ENCODE results near the gene HBE1. TPM values are rescaled to one million over a fixed set of nuclear protein-coding genes. Genes with fewer than 3 reads are reported as not detected.

HBE1 gene
- total RNA-seq, 2 donors from 2014 or later, result not detected

DNA sequence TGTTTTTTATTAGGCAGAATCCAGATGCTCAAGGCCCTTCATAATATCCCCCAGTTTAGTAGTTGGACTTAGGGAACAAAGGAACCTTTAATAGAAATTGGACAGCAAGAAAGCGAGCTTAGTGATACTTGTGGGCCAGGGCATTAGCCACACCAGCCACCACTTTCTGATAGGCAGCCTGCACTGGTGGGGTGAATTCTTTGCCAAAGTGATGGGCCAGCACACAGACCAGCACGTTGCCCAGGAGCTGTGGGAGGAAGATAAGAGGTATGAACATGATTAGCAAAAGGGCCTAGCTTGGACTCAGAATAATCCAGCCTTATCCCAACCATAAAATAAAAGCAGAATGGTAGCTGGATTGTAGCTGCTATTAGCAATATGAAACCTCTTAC lies 44.3 kb downstream of the HBE1 start:
- Histone ChIP-seq H3K4me1 (no peaks in the 10 kb centered on the region), H3K36me3 (replicated peaks in 1 of 2; ENCODE audit: insufficient read depth in 1 of 2, low read depth in 2 of 2) (no peaks in the 10 kb centered on the region), H3K27ac (no peak overlapping the region), H3K4me3 (no peak overlapping the region), H3K9me3 (no peaks in the 10 kb centered on the region), H3K27me3 (no peaks in the 10 kb centered on the region)
- ATAC-seq (no peak), DNase-seq (no peak)
- intact Hi-C loops (cut with DNase I), result no loop called here
- WGBS, 2 donors, result 54 to 64% methylated on average over 2 of the region's 2 CpGs
- TF ChIP-seq, protein P1, sequence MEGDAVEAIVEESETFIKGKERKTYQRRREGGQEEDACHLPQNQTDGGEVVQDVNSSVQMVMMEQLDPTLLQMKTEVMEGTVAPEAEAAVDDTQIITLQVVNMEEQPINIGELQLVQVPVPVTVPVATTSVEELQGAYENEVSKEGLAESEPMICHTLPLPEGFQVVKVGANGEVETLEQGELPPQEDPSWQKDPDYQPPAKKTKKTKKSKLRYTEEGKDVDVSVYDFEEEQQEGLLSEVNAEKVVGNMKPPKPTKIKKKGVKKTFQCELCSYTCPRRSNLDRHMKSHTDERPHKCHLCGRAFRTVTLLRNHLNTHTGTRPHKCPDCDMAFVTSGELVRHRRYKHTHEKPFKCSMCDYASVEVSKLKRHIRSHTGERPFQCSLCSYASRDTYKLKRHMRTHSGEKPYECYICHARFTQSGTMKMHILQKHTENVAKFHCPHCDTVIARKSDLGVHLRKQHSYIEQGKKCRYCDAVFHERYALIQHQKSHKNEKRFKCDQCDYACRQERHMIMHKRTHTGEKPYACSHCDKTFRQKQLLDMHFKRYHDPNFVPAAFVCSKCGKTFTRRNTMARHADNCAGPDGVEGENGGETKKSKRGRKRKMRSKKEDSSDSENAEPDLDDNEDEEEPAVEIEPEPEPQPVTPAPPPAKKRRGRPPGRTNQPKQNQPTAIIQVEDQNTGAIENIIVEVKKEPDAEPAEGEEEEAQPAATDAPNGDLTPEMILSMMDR (IDR thresholded peaks at IDR 0.05), result no peak
- TF ChIP-seq POLR2A (IDR thresholded peaks at IDR 0.05), result no peak

DNA sequence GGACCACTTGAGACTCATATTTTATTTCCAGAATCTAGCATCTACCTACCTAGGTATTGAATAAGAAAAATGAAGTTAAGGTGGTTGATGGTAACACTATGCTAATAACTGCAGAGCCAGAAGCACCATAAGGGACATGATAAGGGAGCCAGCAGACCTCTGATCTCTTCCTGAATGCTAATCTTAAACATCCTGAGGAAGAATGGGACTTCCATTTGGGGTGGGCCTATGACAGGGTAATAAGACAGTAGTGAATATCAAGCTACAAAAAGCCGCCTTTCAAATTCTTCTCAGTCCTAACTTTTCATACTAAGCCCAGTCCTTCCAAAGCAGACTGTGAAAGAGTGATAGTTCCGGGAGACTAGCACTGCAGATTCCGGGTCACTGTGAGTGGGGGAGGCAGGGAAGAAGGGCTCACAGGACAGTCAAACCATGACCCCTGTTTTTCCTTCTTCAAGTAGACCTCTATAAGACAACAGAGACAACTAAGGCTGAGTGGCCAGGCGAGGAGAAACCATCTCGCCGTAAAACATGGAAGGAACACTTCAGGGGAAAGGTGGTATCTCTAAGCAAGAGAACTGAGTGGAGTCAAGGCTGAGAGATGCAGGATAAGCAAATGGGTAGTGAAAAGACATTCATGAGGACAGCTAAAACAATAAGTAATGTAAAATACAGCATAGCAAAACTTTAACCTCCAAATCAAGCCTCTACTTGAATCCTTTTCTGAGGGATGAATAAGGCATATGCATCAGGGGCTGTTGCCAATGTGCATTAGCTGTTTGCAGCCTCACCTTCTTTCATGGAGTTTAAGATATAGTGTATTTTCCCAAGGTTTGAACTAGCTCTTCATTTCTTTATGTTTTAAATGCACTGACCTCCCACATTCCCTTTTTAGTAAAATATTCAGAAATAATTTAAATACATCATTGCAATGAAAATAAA lies 44.9 kb downstream of the HBE1 start:
- no peaks in the 10 kb centered on the region for H3K27me3 ChIP-seq
- no peak for ATAC-seq

DNA sequence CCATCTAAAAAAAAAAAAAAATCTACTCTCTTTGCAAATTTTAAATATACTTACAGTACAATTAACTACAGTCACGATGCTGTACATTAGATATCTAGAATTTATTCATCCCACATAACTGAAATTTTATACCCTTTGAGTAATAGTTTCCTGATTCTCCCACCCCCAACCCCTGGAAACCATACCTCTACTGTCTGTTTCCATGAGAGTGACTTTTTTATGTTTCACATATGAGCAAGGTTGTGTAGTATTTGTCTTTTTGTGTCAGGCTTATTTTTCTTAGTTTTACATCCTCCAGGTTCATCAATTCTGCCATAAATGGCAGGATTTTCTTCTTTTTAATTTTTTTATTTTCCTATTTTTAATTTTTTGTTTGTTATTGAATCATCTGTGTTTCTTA lies 46.1 kb downstream of the HBE1 start:
- no peak for TF ChIP-seq POLR2A (IDR thresholded peaks at IDR 0.05)
- TF ChIP-seq, protein P1 (IDR thresholded peaks at IDR 0.05), result no peak
- ATAC-seq (no peak), DNase-seq (no peak)
- Histone ChIP-seq H3K36me3 (replicated peaks in 1 of 2; ENCODE audit: insufficient read depth in 1 of 2, low read depth in 2 of 2) (no peaks in the 10 kb centered on the region), H3K9me3 (no peaks in the 10 kb centered on the region), H3K27me3 (no peaks in the 10 kb centered on the region), H3K27ac (no peak overlapping the region), H3K4me1 (no peaks in the 10 kb centered on the region), H3K4me3 (no peak overlapping the region)
- intact Hi-C loops (cut with DNase I), result no loop called here
- WGBS, 2 donors, result 60 to 70% methylated on average over 1 of the region's 1 CpG

More for the DNA sequence above, 44.9 kb downstream of the HBE1 start:
- no peaks in the 10 kb centered on the region for H3K9me3 ChIP-seq
- no peaks in the 10 kb centered on the region for H3K4me1 ChIP-seq
- WGBS, 2 donors, result 66 to 72% methylated on average over 6 of the region's 6 CpGs
- H3K36me3 ChIP-seq (replicated peaks in 1 of 2; ENCODE audit: insufficient read depth in 1 of 2, low read depth in 2 of 2), result no peaks in the 10 kb centered on the region
- H3K4me3 ChIP-seq, result no peak overlapping the region
- H3K27ac ChIP-seq, result no peak overlapping the region
- intact Hi-C loops (cut with DNase I), result no loop called here
- TF ChIP-seq POLR2A (IDR thresholded peaks at IDR 0.05), result no peak
- TF ChIP-seq, protein P1 (IDR thresholded peaks at IDR 0.05), result no peak
- DNase-seq, result no peak

DNA sequence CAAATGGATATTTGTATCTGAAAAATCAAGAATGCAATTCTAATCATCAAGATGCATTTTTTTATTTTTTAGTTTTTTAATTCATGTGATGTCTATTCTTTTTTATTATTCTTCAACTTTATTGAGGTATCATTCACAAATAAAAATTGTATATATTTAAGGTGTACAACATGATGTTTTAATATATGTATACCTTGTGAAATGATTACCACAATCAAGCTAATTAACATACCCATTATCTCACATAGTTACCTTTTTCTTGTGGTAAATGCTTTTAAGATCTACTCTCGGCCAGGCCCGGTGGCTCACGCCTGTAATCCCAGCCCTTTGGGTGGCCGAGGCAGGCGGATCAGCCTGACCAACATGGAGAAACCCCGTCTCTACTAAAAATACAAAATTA lies 46.6 kb downstream of the HBE1 start:
- intact Hi-C loops (cut with DNase I), result no loop called here
- WGBS, 2 donors, result 82 to 87% methylated on average over 6 of the region's 6 CpGs
- ATAC-seq, result no peak

More for the DNA sequence above, 46.6 kb downstream of the HBE1 start:
- no peaks in the 10 kb centered on the region for H3K27me3 ChIP-seq
- no peaks in the 10 kb centered on the region for H3K36me3 ChIP-seq (replicated peaks in 1 of 2; ENCODE audit: insufficient read depth in 1 of 2, low read depth in 2 of 2)
- TF ChIP-seq, protein P1 (IDR thresholded peaks at IDR 0.05), result no peak
- TF ChIP-seq POLR2A (IDR thresholded peaks at IDR 0.05), result no peak
- no peaks in the 10 kb centered on the region for H3K4me1 ChIP-seq
- no peaks in the 10 kb centered on the region for H3K9me3 ChIP-seq
- no peak overlapping the region for H3K4me3 ChIP-seq
- H3K27ac ChIP-seq, result no peak overlapping the region
- no peak for DNase-seq

Other genes with a start within 250 kb of the HBE1 start
- not detected for gene OR52J3, start 223.4 kb downstream of the HBE1 start, total RNA-seq
- not detected for gene OR52E2, start 210.3 kb downstream of the HBE1 start, total RNA-seq
- not detected for gene OR52E1, start 200.4 kb downstream of the HBE1 start, total RNA-seq
- gene OR52A5, start 131.6 kb downstream of the HBE1 start, total RNA-seq, result not detected
- gene OR52A1, start 115.2 kb downstream of the HBE1 start, total RNA-seq, result not detected
- not detected for gene OR51V1, start 69.3 kb downstream of the HBE1 start, total RNA-seq
- 10 to 100 TPM in 1 of 2 donors, not detected in 1; 13.0 TPM for gene HBB, start 42.9 kb downstream of the HBE1 start, total RNA-seq
- gene HBD, start 35.5 kb downstream of the HBE1 start, total RNA-seq, result not detected
- gene HBG1, start 20.1 kb downstream of the HBE1 start, total RNA-seq, result not detected
- gene HBG2, start 15.2 kb downstream of the HBE1 start, total RNA-seq, result not detected
- under 1 TPM; 0.52 to 0.66 TPM for gene OR51B4, start 32.0 kb upstream of the HBE1 start, total RNA-seq
- under 1 TPM in 1 of 2 donors, not detected in 1; 0.78 TPM for gene OR51B2, start 54.4 kb upstream of the HBE1 start, total RNA-seq
- gene OR51B5, start 73.6 kb upstream of the HBE1 start, total RNA-seq, result not detected
- not detected for gene OR51B6, start 81.6 kb upstream of the HBE1 start, total RNA-seq
- not detected for gene OR51M1, start 113.9 kb upstream of the HBE1 start, total RNA-seq
- gene OR51Q1, start 152.2 kb upstream of the HBE1 start, total RNA-seq, result not detected
- gene OR51I1, start 171.6 kb upstream of the HBE1 start, total RNA-seq, result not detected
- not detected for gene OR51I2, start 179.4 kb upstream of the HBE1 start, total RNA-seq
- gene OR52D1, start 218.7 kb upstream of the HBE1 start, total RNA-seq, result not detected
- 1 to 10 TPM in 1 of 2 donors, not detected in 1; 1.3 TPM for gene UBQLN3, start 240.0 kb upstream of the HBE1 start, total RNA-seq
- gene UBQLNL, start 246.8 kb upstream of the HBE1 start, total RNA-seq, result 1 to 10 TPM in 1 of 2 donors, under 1 TPM in 1; 0.52 to 4.3 TPM

Measured in body of pancreas (tissue), 4 donors.